Upper lobe of left lung (tissue), 4 donors: ENCODE measurements around the gene ADGRD1.
"Not testable (repeated sequence)": the region's sequence is repeated elsewhere in the genome, so short reads cannot be mapped to it uniquely, and the experiment has no call there.

ENCODE experiments used
- EP300 ChIP-seq, 4 donors: sonication (generic); formaldehyde crosslinking; IDR thresholded peaks; one replicate each; pipeline ENCODE4 v1.5.1; 2017; ENCODE audit warnings: antibody characterized with exemption in 4 of 4, control low read depth in 2 of 4
- POLR2A ChIP-seq, 4 donors: fragments of 450-650 bp; IDR thresholded peaks; one replicate each; pipeline ENCODE4 v1.5.1; 2016 to 2017; ENCODE audit warnings: antibody characterized with exemption in 4 of 4, mild to moderate bottlenecking in 2 of 4
- POLR2AphosphoS5 ChIP-seq, 2 donors: sonication (generic); formaldehyde crosslinking; IDR thresholded peaks; one replicate each; pipeline ENCODE4 v1.5.1; 2017; ENCODE audit warnings: antibody characterized with exemption in 2 of 2
- TF ChIP-seq, protein P1 (sequence below), 6 experiments: fragments of 450-650 bp in 4 of 6; fragments of 200-600 bp in 2 of 6; sonication (generic) in 2 of 6; IDR thresholded peaks; one replicate each; pipeline ENCODE4 v1.5.1; 2016 to 2019; ENCODE audit warnings: antibody characterized with exemption in 6 of 6

DNA sequence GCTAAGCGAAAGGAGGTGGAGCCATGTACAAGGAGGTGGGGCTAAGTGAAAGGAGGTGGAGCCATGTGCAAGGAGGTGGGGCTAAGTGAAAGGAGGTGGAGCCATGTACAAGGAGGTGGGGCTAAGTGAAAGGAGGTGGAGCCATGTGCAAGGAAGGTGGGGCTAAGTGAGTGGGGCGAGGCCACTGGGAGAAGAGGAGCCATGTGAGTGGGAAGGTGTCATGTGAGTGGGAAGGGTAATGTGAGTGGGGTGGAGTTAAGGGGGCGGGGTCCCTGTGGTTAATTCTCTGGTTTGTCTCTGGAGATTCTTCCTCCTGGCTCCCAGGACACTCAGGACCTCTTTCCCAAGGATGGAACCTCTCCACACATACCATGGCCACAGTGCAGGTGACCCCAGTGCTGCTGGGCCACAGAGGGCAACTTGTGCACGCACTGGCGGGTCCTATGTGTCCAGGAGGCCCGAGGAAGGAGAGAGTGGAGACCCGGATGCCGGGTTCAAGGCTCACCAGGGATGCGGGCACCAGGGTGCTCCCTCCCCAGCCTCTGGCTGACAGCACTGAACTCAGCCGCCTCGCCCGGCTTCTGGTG, 117.6 kb downstream of the ADGRD1 start:
- not testable (repeated sequence) for TF ChIP-seq EP300, POLR2A, POLR2AphosphoS5 (IDR thresholded peaks at IDR 0.05)
- TF ChIP-seq, protein P1, sequence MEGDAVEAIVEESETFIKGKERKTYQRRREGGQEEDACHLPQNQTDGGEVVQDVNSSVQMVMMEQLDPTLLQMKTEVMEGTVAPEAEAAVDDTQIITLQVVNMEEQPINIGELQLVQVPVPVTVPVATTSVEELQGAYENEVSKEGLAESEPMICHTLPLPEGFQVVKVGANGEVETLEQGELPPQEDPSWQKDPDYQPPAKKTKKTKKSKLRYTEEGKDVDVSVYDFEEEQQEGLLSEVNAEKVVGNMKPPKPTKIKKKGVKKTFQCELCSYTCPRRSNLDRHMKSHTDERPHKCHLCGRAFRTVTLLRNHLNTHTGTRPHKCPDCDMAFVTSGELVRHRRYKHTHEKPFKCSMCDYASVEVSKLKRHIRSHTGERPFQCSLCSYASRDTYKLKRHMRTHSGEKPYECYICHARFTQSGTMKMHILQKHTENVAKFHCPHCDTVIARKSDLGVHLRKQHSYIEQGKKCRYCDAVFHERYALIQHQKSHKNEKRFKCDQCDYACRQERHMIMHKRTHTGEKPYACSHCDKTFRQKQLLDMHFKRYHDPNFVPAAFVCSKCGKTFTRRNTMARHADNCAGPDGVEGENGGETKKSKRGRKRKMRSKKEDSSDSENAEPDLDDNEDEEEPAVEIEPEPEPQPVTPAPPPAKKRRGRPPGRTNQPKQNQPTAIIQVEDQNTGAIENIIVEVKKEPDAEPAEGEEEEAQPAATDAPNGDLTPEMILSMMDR (IDR thresholded peaks at IDR 0.05): not testable (repeated sequence)
